ENCODE data around the gene CCDC182. TPM values are rescaled to one million over a fixed set of nuclear protein-coding genes. Genes with fewer than 3 reads are reported as not detected.

Gene CCDC182
- total RNA-seq, 2 donors from 2014 or later: not detected

- Histone ChIP-seq H3K4me3 (no peak overlapping the region), H3K36me3 (no peaks in the 10 kb centered on the region), H3K27ac (no peak overlapping the region), H3K4me1 (no peaks in the 10 kb centered on the region), H3K27me3 (no peaks in the 10 kb centered on the region), H3K9me3 (no peaks in the 10 kb centered on the region)
- TF ChIP-seq CTCF (IDR thresholded peaks at IDR 0.05): no peak
- no peak for DNase-seq (ENCODE audit: low spot score)
Observed at GRCh38 chr17:57699751-57700219, 45.3 kb downstream of the CCDC182 start.

- DNase-seq (ENCODE audit: low spot score): peak; percentile 38
- no peaks in the 10 kb centered on the region for H3K36me3 ChIP-seq
- H3K4me1 ChIP-seq: no peaks in the 10 kb centered on the region
- no peak overlapping the region for H3K27ac ChIP-seq
- no peaks in the 10 kb centered on the region for H3K9me3 ChIP-seq
- H3K27me3 ChIP-seq: no peaks in the 10 kb centered on the region
- H3K4me3 ChIP-seq: no peak overlapping the region
- no peak for TF ChIP-seq CTCF (IDR thresholded peaks at IDR 0.05)
Observed at GRCh38 chr17:57697891-57698711, 47.0 kb downstream of the CCDC182 start.

GRCh38 chr17:57697197-57697596 lies 47.9 kb downstream of the CCDC182 start:
- no peak for DNase-seq (ENCODE audit: low spot score)
- Histone ChIP-seq H3K4me1 (no peaks in the 10 kb centered on the region), H3K4me3 (no peak overlapping the region), H3K27ac (no peak overlapping the region), H3K36me3 (no peaks in the 10 kb centered on the region), H3K27me3 (no peaks in the 10 kb centered on the region), H3K9me3 (no peaks in the 10 kb centered on the region)
- no peak for TF ChIP-seq CTCF (IDR thresholded peaks at IDR 0.05)

GRCh38 chr17:57696050-57696449 lies 49.0 kb downstream of the CCDC182 start:
- peak; percentile 51 for DNase-seq (ENCODE audit: low spot score)
- no peak overlapping the region for H3K4me3 ChIP-seq
- no peaks in the 10 kb centered on the region for H3K36me3 ChIP-seq
- no peak overlapping the region for H3K27ac ChIP-seq
- TF ChIP-seq CTCF (IDR thresholded peaks at IDR 0.05): no peak
- no peaks in the 10 kb centered on the region for H3K27me3 ChIP-seq
- H3K4me1 ChIP-seq: no peaks in the 10 kb centered on the region
- no peaks in the 10 kb centered on the region for H3K9me3 ChIP-seq

Other genes with a start within 250 kb of the CCDC182 start
- 10 to 100 TPM; 24.1 to 35.3 TPM for gene MRPS23, start 104.7 kb upstream of the CCDC182 start, total RNA-seq
- 10 to 100 TPM; 32.5 to 33.3 TPM for gene CUEDC1, start 210.1 kb upstream of the CCDC182 start, total RNA-seq
- gene VEZF1, start 243.0 kb upstream of the CCDC182 start, total RNA-seq: 10 to 100 TPM; 65.9 to 77.1 TPM